Right atrium auricular region (tissue), 2 donors: Measurements from ENCODE around the gene BRD8. TPM values are rescaled to one million over a fixed set of nuclear protein-coding genes. Genes with fewer than 3 reads are reported as not detected.

ENCODE experiments used
- DNase-seq: peaks from one replicate; pipeline ENCODE4 v3.0.0-alpha.2; 2019; ENCODE audit warnings: low spot score
- H3K27ac ChIP-seq, 2 donors: fragments of 200-600 bp; sonication (generic); 1 replicate in 1 of 2; 2 replicates in 1 of 2; pipeline ENCODE4 v1.5.1; 2016 to 2019
- H3K27me3 ChIP-seq, 2 donors: fragments of 200-600 bp; sonication (generic); one replicate each; pipeline versions ENCODE4 v1.5.1 to v1.6.0; 2017 to 2019
- H3K36me3 ChIP-seq: fragments of 200-600 bp; sonication (generic); one replicate; pipeline ENCODE4 v1.5.1; 2016
- H3K4me1 ChIP-seq, 2 donors: fragments of 200-600 bp; sonication (generic); one replicate each; pipeline versions ENCODE4 v1.5.1 to v1.6.0; 2017 to 2019
- H3K4me3 ChIP-seq, 2 donors: fragments of 200-600 bp; sonication (generic); 1 replicate in 1 of 2; 2 replicates in 1 of 2; pipeline ENCODE4 v1.5.1; 2017 to 2019; ENCODE audit warnings: mild to moderate bottlenecking in 1 of 2, moderate library complexity in 1 of 2
- H3K9me3 ChIP-seq, 2 donors: fragments of 200-600 bp; sonication (generic); one replicate each; pipeline ENCODE4 v1.5.1; 2019
- CTCF ChIP-seq, 2 donors: fragments of 200-600 bp; sonication (generic); IDR thresholded peaks; one replicate each; pipeline ENCODE4 v1.5.1; 2019; ENCODE audit warnings: antibody characterized with exemption in 2 of 2
- total RNA-seq, 2 donors: library from RNA; depleted of rRNA; stranded (reverse); fragments of >200 nt; gene quantifications; one replicate each; pipeline ENCODE4 v1.1.0, GENCODE V29; 2016

Gene BRD8
- total RNA-seq, 2 donors from 2014 or later, result 20.2 to 27.3 TPM

- peak overlapping the region; percentile 61 to 66 for H3K4me3 ChIP-seq
- DNase-seq, result no peak
Measured at GRCh38 chr5:138139781-138140090, 38.7 kb downstream of the BRD8 start.

GRCh38 chr5:138138949-138139780, 39.3 kb downstream of the BRD8 start, which contains the start of gene NME5:
TSS of gene NME5 (minus strand) at chr5:138139428. CDS start at chr5:138138780, 648 bp downstream.
- Histone ChIP-seq H3K27ac (no peak within 1 kb of the TSS), H3K36me3 (no peaks in the 10 kb centered on the region), H3K27me3 (no peaks in the 10 kb centered on the region), H3K4me1 (peaks cover 0 to 9% of the 10 kb centered on the region in 2 donors), H3K9me3 (no peaks in the 10 kb centered on the region), H3K4me3 (peak within 1 kb of the TSS; percentile 61 to 66)
- DNase-seq, result no peak
- TF ChIP-seq CTCF (IDR thresholded peaks at IDR 0.05), result no peak

More at GRCh38 chr5:138139781-138140090, 38.7 kb downstream of the BRD8 start:
- Histone ChIP-seq H3K4me1 (peaks cover 0 to 9% of the 10 kb centered on the region in 2 donors), H3K27me3 (no peaks in the 10 kb centered on the region), H3K36me3 (no peaks in the 10 kb centered on the region), H3K9me3 (no peaks in the 10 kb centered on the region), H3K27ac (no peak overlapping the region)
- TF ChIP-seq CTCF (IDR thresholded peaks at IDR 0.05), result no peak

GRCh38 chr5:138132543-138132942, 45.9 kb downstream of the BRD8 start:
- H3K9me3 ChIP-seq, result no peaks in the 10 kb centered on the region
- H3K27ac ChIP-seq, result no peak overlapping the region
- no peaks in the 10 kb centered on the region for H3K36me3 ChIP-seq
- no peak for DNase-seq
- no peak overlapping the region for H3K4me3 ChIP-seq
- H3K4me1 ChIP-seq, result no peaks in the 10 kb centered on the region
- no peak for TF ChIP-seq CTCF (IDR thresholded peaks at IDR 0.05)
- H3K27me3 ChIP-seq, result no peaks in the 10 kb centered on the region

GRCh38 chr5:138129347-138129746, 49.1 kb downstream of the BRD8 start:
- no peaks in the 10 kb centered on the region for H3K36me3 ChIP-seq
- TF ChIP-seq CTCF (IDR thresholded peaks at IDR 0.05), result no peak
- H3K27ac ChIP-seq, result no peak overlapping the region
- H3K4me3 ChIP-seq, result no peak overlapping the region
- H3K27me3 ChIP-seq, result no peaks in the 10 kb centered on the region
- DNase-seq, result no peak
- no peaks in the 10 kb centered on the region for H3K4me1 ChIP-seq
- no peaks in the 10 kb centered on the region for H3K9me3 ChIP-seq

GRCh38 chr5:138128334-138128733, 50.1 kb downstream of the BRD8 start:
- H3K36me3 ChIP-seq, result no peaks in the 10 kb centered on the region
- no peaks in the 10 kb centered on the region for H3K4me1 ChIP-seq
- H3K9me3 ChIP-seq, result no peaks in the 10 kb centered on the region
- no peaks in the 10 kb centered on the region for H3K27me3 ChIP-seq
- H3K4me3 ChIP-seq, result no peak overlapping the region
- no peak for TF ChIP-seq CTCF (IDR thresholded peaks at IDR 0.05)
- H3K27ac ChIP-seq, result no peak overlapping the region
- no peak for DNase-seq

GRCh38 chr5:138115254-138115653, 63.2 kb downstream of the BRD8 start:
- Histone ChIP-seq H3K9me3 (no peaks in the 10 kb centered on the region), H3K36me3 (no peaks in the 10 kb centered on the region), H3K27me3 (no peaks in the 10 kb centered on the region), H3K4me1 (no peaks in the 10 kb centered on the region), H3K27ac (no peak overlapping the region), H3K4me3 (no peak overlapping the region)
- DNase-seq, result no peak
- TF ChIP-seq CTCF (IDR thresholded peaks at IDR 0.05), result no peak
